Esophagus (tissue), 2 donors: ENCODE data around the gene YIF1B. TPM values are rescaled to one million over a fixed set of nuclear protein-coding genes. Genes with fewer than 3 reads are reported as not detected.

Source experiments
- H3K27ac ChIP-seq, 2 donors: one replicate each; pipeline ENCODE4 v1.5.1; 2013; ENCODE audit warnings: low read depth in 2 of 2, mild to moderate bottlenecking in 2 of 2, inconsistent platforms in 1 of 2, low read length in 1 of 2, moderate library complexity in 1 of 2
- H3K27me3 ChIP-seq, 2 donors: one replicate each; pipeline ENCODE4 v1.6.1; 2013; ENCODE audit warnings: low read length in 2 of 2, control low read depth in 1 of 2, mild to moderate bottlenecking in 1 of 2; ENCODE audit not compliant: insufficient read depth in 2 of 2, control insufficient read depth in 1 of 2
- H3K36me3 ChIP-seq, 2 donors: one replicate each; pipeline ENCODE4 v1.6.1; 2013; ENCODE audit warnings: low read length in 1 of 2; ENCODE audit not compliant: control insufficient read depth in 2 of 2, insufficient read depth in 2 of 2
- H3K4me1 ChIP-seq, 2 donors: one replicate each; pipeline ENCODE4 v1.6.1; 2013; ENCODE audit warnings: low read length in 1 of 2; ENCODE audit not compliant: control insufficient read depth in 2 of 2, insufficient read depth in 2 of 2
- H3K4me3 ChIP-seq, 2 donors: one replicate each; pipeline ENCODE4 v1.5.1; 2013; ENCODE audit warnings: low read length in 2 of 2, mild to moderate bottlenecking in 2 of 2, low read depth in 1 of 2, moderate library complexity in 1 of 2
- H3K9me3 ChIP-seq, 2 donors: one replicate each; pipeline ENCODE4 v1.6.1; 2013; ENCODE audit warnings: mild to moderate bottlenecking in 2 of 2, low read depth in 1 of 2, low read length in 1 of 2, moderate library complexity in 1 of 2; ENCODE audit not compliant: control insufficient read depth in 2 of 2, insufficient read depth in 1 of 2
- WGBS, 2 donors: extraction: QIAGEN DNeasy Blood & Tissue Kit; methylation state at CpG; one replicate each; pipeline ENCODE4 v1.1.7; 2013; 5-methylcytosine and 5-hydroxymethylcytosine counted together
- polyA plus RNA-seq, 2 donors: library from polyadenylated mRNA; stranded (reverse); fragments of 200-250 nt; gene quantifications; one replicate each; pipeline ENCODE4 v1.2.3, GENCODE V29; 2013
- donor health status: healthy with polysubstance abuse.
- donor health status: Bipolar disorder and iron deficiency.

Gene YIF1B
- polyA plus RNA-seq, 2 donors: 26.0 to 40.3 TPM

DNA sequence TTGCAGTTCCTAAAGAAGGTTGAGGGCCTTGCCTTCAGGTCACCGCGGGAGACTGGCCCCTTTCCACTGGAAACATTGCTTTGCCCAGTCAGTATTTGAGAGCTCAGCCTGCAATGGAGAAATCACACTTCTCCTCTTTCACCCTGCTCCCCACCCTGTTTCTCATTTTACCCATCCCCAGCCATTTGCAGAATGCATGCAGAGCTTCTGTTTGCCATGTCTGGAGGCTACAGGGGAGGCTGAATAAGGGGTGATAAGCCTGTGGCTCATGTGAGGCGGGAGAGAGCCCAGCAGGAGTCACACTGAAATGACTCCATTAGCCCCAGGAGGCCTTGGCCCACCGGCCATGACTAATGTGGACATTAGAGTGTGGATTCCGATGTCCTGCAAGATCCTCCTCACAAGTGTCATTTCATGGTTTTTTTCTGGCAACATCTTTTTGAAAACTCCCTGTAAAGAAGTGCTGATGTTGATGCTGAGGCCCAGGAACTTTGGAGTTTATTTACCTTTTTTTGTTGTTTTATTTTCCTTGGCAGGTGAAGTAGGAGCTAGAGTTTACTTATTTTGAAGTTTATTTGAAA lies 45.1 kb downstream of the YIF1B start:
- WGBS, 2 donors: 81 to 84% methylated on average over 5 of the region's 5 CpGs
- no peaks in the 10 kb centered on the region for H3K36me3 ChIP-seq
- no peak overlapping the region for H3K27ac ChIP-seq
- no peaks in the 10 kb centered on the region for H3K27me3 ChIP-seq
- peaks cover 2 to 7% of the 10 kb centered on the region in 2 donors for H3K4me1 ChIP-seq
- no peaks in the 10 kb centered on the region for H3K9me3 ChIP-seq
- H3K4me3 ChIP-seq: no peak overlapping the region

DNA sequence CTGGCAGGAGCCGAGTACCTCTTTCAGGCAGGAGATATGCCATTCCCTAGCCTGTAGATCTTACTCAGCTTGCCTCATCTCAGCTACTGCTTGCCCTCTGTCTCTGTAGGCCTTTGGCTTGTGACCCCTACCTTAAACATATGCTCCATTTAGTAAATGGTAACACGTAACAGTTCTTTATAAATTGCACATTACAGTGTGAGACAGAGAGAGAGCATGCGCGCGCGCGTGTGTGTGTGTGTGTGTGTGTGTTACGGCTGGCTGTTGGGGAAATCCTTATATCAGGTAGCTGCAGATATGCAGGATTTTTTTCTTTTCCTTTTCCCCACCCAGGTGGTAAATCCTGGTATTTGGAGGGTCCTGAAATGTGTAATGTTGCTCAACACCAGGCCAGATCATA lies 47.2 kb downstream of the YIF1B start:
- Histone ChIP-seq H3K27ac (peak overlapping the region in 1 of 2 donors; percentile 59), H3K4me3 (peak overlapping the region in 1 of 2 donors; percentile 95), H3K27me3 (no peaks in the 10 kb centered on the region), H3K36me3 (no peaks in the 10 kb centered on the region), H3K4me1 (peaks cover 2 to 15% of the 10 kb centered on the region in 2 donors), H3K9me3 (no peaks in the 10 kb centered on the region)
- 50 to 71% methylated on average over 8 of the region's 8 CpGs for WGBS, 2 donors

DNA sequence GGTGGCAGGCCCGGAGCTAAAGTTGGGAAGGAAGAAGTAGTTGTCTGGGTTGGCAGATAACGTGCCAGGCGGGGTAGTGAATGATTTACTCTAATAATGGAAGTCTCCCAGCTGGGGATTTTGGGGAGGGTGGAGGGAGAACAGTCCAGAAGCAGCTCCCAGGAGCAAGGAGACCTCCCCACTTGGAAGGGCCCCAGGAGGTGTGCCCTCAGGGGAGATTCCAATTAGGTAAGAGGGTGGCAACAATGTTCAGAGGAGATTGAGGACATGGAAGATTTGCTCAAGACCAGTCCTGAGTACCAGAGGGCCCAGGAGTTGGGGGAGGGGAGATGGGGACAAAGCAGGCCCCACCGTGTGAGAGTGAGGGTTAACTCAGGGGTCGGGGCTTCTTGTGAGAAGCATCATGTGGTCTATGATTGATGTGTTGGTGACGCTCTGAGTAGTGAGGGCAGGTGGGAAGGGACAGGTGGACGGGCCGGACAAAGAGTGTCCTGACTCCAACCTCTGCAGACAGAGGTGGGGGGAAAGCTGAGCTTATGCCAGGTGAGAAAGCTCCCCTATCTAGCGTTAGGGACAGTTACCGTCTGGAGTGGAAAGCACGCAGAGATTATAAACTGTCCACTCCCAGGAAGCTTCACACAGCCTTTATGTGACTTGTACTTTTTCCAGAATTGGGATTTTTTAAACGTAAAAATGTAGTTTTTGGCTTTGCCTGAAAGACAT lies 47.8 kb downstream of the YIF1B start:
- Histone ChIP-seq H3K27ac (peak overlapping the region; percentile 95 to 96), H3K27me3 (no peaks in the 10 kb centered on the region), H3K4me1 (peaks cover 2 to 16% of the 10 kb centered on the region in 2 donors), H3K4me3 (peak overlapping the region in 1 of 2 donors; percentile 95), H3K9me3 (no peaks in the 10 kb centered on the region), H3K36me3 (no peaks in the 10 kb centered on the region)
- 45 to 52% methylated on average over 12 of the region's 12 CpGs for WGBS, 2 donors

GRCh38 chr19:38266981-38267597 lies 48.7 kb downstream of the YIF1B start:
- Histone ChIP-seq H3K4me1 (peaks cover 2 to 16% of the 10 kb centered on the region in 2 donors), H3K36me3 (no peaks in the 10 kb centered on the region), H3K27ac (peak overlapping the region; percentile 95 to 96), H3K4me3 (peak overlapping the region; percentile 29 to 95), H3K9me3 (no peaks in the 10 kb centered on the region), H3K27me3 (no peaks in the 10 kb centered on the region)
- WGBS, 2 donors: 48 to 54% methylated on average over 12 of the region's 12 CpGs

DNA sequence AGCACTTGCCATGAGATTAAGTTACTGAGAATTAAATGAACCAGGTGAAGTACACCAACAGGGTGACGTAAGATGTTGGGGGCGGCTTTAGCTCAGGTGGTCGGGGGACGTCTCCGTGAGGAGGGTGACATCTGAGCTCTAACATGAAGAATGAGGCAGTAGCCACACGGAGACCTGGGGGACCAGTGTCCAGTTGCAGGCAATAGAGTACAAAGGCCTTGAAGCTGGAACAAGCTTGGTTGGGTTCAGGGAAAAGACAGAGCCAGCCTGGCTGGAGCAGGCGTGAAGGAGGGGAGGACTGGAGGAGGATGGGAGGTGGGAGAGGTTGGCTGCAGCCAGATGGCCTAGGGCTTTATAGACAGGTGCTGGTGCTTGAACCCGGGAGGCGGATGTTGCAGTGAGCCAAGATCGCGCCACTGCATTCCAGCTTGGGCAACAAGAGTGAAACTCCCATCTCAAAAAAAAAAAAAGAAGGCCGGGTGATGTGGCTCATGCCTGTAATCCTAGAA lies 49.8 kb downstream of the YIF1B start:
- no peaks in the 10 kb centered on the region for H3K27me3 ChIP-seq
- WGBS, 2 donors: 37 to 56% methylated on average over 12 of the region's 12 CpGs
- peak overlapping the region; percentile 91 to 95 for H3K4me3 ChIP-seq
- peaks cover 2 to 16% of the 10 kb centered on the region in 2 donors for H3K4me1 ChIP-seq
- H3K36me3 ChIP-seq: no peaks in the 10 kb centered on the region
- peak overlapping the region; percentile 95 to 96 for H3K27ac ChIP-seq
- no peaks in the 10 kb centered on the region for H3K9me3 ChIP-seq

DNA sequence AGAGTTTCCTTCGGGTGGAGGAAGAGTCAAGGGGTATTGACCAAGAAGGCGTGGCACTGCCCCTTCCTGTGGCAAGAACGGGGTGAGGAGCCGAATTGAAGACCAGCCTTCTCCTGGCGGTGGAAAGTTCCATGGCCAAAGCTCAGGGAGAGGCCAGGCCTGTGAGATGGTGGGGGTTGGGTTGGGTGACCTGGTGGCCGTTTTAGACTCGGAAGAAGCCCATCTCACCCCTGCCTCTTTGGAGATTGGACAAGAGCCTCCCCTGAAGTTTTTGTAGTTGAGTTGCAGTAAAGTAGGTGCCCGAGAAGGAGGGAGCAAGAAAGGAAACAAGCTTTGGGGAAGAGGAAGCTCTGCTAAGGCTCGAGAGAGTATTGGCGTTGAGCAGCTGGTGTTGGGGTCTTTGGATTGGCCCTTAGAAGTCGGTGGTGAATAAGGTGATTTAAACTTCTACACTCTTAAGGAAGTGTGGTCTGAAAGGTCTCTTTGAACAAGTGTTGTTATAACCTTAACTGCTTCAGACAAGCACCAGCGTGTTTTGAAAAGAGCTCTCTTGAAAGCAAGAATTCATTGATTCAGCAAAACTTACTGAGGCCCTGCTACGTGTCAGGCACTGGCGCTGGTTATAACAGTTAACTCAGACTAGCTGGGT lies 50.4 kb downstream of the YIF1B start:
- no peaks in the 10 kb centered on the region for H3K9me3 ChIP-seq
- H3K36me3 ChIP-seq: no peaks in the 10 kb centered on the region
- H3K4me3 ChIP-seq: peak overlapping the region; percentile 91 to 95
- peak overlapping the region; percentile 95 to 96 for H3K27ac ChIP-seq
- 35 to 40% methylated on average over 14 of the region's 14 CpGs for WGBS, 2 donors
- H3K27me3 ChIP-seq: no peaks in the 10 kb centered on the region
- H3K4me1 ChIP-seq: peaks cover 2 to 16% of the 10 kb centered on the region in 2 donors

GRCh38 chr19:38264486-38265212 lies 51.1 kb downstream of the YIF1B start, which contains the start of gene SPINT2:
TSS of gene SPINT2 (plus strand) at chr19:38264573. CDS start at chr19:38264893, 320 bp downstream.
- Histone ChIP-seq H3K9me3 (no peaks in the 10 kb centered on the region), H3K36me3 (no peaks in the 10 kb centered on the region), H3K27ac (peak within 1 kb of the TSS; percentile 95 to 96), H3K4me1 (peaks cover 2 to 16% of the 10 kb centered on the region in 2 donors), H3K27me3 (no peaks in the 10 kb centered on the region), H3K4me3 (peak within 1 kb of the TSS; percentile 91 to 95)
- WGBS, 2 donors: 5 to 7% methylated on average over 72 to 78 of the region's 78 CpGs

DNA sequence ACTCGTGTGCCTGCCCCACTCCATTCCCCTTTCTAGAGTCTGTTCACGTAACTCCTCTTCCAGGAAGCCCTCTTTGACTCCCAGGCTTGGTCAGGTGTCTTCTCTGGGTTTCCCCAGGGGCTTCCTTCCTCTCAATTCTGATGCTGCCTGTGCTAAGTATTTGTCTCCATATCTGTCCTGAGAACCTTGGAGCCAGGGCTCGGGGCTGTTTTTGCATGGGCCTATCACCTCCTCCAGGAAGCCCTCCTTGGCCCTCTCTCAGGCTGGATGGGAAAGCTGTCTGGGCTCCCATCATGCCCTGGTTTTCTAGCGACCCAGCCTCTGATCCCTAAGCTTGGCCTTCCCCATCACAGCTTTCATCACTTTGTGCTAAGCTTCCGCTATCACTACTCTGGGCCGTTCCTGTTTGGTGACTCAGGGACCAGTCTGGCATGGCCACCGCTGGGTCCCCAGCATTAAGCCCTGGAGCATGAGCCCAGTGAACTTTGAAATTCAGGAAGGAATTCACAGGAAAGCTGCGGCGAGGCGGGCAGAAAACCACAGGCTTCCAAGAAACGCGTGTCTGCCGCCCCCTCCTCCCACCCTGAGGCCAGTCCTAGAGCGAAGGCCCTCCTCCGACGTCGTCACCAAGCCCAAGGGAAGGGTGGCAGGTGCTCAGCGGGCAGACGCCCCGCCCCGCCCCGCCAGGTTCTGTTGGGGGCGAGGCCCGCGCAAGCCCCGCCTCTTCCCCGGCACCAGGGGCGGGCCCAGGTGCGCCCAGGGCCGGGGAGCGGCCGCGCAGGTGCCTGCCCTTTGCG lies 51.9 kb downstream of the YIF1B start:
- Histone ChIP-seq H3K27me3 (no peaks in the 10 kb centered on the region), H3K4me3 (peak overlapping the region; percentile 91 to 95), H3K36me3 (no peaks in the 10 kb centered on the region), H3K27ac (peak overlapping the region; percentile 95 to 96), H3K4me1 (peaks cover 2 to 16% of the 10 kb centered on the region in 2 donors), H3K9me3 (no peaks in the 10 kb centered on the region)
- 8 to 10% methylated on average over 32 to 34 of the region's 34 CpGs for WGBS, 2 donors
